GM19023 (cell line): ENCODE data around the gene BMPER.

Source experiments
- ATAC-seq: cut with Tn5 transposase; IDR thresholded peaks from one replicate; pipeline ENCODE4 v1.9.1; 2021; ENCODE audit warnings: mild to moderate bottlenecking, moderate library complexity; ENCODE audit not compliant: unreplicated experiment

BMPER gene

DNA sequence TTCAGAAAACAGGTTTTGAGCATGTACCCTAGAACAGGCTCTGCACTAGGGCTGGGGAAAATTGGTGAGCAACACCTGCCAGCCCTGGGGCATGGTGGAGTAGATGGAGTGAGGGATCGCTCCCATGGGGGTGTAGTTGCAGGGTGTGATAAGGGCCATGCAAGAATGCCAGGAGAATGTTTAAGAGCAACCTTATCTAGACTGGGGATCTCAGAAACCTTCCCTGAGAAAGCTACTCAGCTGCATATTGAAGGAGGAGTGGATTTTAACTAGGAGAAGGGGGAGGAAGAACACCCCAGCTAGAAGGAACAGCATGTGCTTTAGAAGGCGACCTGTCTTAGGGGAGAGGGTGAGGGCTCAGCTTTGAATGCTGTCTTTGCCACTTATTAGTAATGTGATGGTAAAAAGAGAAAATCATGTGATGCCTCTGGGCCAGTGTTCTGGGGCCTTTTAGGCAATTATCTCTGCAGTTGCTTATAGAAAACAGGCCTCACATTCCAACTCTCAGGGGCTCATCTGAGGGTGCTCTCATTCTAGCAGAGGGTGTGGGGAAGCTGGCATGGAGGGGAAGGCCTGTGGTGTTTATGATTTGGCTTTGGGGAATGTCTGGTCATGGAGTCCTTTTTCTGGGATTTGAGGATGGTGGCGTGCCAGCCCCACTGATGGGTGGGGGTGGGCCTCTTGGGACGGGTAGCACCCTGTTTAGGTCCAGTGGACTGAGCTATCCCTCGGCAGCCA is 225.4 kb downstream of the BMPER start:
- ATAC-seq, result no peak

DNA sequence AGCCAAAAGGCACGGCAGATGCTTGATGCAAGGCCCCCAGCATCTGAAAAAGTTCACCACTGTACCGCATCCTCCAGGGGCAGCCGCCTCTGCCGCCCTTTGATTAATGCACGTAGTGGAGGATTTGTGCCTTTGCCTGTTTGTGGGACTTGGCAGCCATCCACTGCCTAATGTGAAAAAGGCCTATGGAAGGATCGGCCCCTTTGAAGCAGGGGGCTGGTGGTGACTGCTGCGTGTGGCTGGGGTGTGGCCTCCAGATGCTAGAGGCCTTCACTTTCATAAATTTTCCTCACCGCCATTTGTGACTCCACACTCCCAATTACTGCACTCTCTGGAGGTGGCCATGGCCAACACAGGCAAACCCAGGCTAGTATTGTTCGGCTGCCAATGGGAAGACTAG is 226.0 kb downstream of the BMPER start:
- ATAC-seq, result no peak

DNA sequence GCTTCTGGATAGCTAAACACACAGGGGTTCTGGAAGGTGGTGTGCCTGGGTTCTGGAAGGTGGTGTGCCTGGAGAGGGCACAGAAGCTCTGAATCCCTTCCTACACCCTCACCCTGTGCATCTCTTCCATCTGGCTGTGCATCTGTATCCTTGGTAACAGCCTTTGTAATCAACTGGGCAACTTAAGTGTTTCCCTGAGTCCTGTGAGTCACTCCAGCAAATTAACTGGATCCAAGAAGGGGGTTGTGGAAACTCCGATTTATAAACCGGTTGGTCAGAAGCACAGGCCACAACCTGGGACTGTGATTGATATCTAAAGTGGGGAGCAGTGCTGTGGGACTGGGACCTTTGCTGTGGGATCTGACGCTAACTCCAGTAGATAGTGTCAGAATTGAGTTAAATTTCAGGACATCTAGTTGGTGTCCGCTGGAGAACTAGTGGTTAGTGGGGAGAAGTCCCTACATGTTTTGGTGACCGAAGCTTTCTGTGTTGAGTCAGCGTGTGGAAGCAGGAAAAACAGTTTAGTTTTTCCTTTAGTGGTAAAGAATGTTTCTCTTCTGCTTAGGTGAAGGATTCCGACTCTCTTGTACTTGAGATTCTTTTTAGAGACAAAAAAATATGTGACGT is 228.1 kb downstream of the BMPER start:
- no peak for ATAC-seq

DNA sequence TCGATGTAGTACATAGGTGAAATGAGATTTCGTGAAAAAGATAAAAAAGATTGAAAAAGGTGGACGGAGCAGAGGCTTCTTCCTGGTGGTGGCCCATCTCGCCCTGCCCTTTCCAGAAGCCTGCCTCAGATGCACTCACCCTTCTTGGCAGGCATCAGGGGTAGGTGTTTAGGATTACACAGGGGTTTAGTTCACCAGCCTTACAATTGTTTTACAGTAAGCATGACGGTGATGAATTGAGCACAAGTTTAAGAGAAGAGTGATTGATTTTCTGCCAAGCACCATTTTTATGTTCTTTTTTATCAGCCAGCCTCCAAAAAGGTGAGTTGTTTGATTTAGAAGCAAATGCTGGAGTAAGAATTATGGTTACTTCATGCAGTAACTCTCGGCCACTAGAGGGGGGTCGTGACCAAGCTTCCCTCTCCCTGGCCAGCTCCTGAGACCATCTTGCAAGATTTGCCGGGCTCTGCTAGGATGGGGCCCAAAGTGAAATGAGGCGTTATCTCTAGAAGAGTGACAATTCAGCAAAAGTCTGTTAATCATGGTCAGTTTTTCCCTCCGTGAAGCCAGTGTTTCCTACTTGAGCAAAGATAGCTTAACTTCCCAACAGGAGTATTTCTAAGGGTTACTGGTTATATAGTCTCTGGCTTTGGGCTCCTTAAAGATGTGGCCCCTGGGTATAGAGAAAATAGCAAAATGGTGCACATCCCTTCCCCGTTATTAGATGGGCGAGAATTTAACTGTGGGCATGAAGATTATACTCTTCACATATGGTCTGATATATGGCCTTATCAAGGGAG is 228.8 kb downstream of the BMPER start:
- ATAC-seq, result no peak

DNA sequence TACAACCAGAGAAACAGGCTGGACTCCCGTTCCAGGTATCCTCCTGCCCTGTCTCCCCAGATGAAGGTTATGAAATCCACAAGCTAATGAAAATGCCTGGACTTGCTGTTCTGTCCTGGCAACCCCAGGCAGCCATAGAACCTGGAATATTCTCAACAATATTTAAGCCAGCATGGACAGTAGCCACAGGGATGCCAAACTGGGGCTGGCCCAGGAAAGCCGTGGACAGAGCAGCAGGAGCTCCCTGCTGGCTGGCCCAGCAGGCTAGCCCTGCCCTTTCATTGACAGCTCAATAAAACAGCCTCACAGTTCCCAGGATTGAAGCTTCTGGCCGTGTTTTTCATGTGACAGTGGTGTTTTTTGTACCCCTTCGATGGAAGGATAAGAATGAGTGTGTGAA is 230.6 kb downstream of the BMPER start:
- no peak for ATAC-seq

DNA sequence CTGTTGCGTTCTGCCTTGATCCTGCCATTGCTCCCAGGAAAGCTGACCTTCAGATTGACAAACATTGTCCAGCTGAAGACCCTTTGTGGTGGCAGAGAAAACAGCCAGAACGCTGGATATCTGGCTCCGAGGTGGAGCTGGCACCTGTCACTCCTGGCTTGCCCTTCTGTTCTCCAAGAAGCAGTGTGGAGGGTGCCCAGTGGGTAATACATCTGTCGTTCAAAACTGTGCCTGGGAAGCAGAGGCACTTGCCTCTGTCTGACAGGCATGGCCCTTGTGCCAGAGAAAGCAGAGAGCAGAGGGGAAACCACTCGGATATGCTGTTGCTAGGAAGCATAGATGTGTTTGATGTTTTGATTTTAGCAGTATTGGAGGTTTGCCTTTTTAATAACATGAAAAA is 231.4 kb downstream of the BMPER start:
- no peak for ATAC-seq

DNA sequence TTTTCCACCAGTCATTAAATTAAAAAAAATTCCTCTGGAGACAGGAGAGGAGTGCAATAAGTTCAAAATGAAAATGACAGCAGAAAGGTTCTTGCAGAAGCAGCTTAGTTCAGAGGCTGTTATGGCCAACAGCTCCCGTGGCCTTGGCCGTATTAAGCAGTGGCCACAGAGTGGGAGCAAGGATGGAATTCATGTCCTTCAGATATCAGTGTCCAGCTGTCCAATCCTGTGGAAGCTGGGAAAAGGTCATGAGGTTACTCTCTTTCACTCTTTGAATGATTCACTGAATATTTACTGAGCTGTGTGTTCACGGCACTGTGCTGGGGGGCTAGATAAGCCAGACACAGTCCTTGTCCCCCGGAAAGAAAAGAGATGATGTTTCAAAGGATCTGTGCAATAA is 231.8 kb downstream of the BMPER start:
- ATAC-seq, result no peak

DNA sequence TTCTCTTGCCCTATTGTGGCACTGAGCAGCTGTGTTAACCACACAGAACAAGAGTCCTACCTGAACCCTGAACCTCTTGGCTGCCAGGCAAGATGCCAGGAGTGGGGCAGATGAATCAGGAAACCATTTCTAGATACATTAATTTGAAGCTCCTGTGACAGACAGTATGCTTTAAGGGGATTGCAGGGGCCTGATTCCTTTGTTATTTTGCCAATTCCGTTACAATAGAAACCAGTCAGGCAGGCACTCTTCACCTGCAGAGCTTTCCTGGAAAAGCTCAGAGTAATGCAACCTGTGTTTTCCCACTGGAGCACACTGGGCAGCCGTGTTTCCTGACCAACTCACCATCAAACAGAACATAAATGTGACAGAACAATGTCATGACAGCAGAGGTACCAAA is 233.1 kb downstream of the BMPER start:
- ATAC-seq, result no peak

DNA sequence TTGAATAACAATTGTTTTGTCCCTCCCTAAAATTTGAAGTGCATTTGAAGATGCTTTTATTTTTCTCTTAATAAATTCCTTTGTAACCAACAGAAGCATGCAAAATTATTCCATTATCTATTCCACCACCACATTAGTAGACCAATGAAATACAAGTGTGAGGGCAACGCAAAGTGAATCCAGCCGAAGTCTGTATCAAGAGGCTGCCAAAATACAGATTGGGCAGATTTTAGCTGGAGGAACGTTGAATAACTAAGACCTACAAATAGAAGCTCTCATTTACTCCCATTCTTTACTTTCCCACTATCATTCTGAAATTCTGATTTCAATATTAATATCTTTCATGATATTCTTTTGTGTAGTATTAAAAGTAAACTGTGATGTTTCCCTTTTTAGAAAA is 233.7 kb downstream of the BMPER start:
- no peak for ATAC-seq

DNA sequence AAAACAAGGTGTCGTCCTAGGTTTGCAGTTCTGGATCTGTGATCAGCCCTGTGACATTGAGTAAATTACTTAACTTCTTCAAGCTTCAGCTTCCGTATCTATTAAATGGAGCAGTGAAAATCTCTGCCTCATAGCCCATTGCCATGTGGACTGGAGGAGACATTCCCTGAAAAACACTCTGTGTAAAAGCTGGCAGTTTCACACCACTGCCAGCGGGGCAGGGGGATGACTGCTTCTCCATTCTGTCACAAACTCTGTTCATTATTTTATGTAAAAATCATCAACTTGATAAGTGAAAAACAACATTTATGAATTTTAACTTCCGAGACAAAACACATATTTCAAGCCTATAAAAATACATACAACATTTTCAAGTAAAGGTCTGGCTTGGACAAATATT is 234.7 kb downstream of the BMPER start:
- ATAC-seq, result no peak

DNA sequence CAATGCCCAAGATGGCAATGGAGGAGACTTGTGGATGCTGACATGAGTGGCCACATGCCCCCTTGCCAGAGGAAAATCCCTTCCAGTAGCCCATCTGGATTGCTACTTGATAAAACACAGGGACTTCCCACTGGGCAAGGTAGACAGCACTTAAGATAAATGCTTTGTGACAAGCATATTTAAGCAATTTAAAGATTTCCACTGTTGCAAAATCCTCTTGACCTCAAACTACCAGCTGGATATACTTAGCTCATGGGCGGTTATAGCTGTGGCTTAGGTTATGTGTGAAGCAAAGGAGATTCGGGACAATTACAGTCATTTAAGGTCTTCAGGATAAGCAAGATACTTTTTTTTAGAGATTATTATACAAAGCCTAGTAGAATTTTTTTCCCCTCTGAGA is 238.1 kb downstream of the BMPER start:
- no peak for ATAC-seq

DNA sequence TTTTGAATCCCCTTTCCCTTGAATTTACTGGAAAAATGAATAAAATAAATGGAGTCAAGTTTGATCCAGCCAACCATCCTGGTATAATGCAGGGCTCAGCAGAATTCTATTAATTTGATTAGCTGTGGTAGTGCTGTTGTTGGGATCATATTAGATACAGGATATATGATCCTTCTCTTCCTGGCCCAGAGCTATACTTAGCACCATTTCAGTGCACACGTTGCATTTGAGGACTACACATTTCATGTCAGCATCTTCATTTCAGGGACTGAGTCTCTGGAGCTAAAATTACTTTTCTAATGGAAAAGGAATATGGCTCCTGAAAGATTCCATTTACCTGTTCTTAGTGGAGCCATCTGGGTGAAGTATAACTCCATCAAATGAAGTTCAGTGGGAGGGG is 240.3 kb downstream of the BMPER start:
- no peak for ATAC-seq

DNA sequence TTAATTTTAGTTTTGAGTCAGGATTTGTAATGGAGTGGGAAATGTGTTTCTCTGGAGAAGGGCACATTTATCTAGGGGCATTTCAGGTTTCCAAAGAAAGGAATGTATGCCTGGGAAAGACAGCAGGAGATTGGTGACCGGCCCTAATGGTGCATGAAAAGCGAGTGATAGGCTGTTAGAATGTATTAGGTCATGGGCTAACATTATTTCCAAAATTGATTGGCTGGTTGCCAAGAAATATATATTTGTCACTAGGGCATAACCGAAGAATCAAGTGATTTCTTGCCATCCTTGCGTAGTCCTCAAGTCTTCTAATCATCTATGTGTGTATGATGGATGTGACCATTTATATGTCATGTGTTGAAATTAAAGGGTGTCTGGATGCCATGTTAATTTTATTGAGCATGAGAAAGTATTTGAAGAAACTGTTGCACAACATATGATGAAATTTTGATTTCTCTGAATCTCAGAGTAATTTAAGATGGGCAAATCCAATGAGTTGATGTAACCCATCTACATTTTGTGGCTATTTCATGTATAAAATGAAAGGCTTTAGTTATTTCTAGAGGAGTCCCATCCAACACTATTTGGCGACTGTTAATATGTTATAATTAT is 248.4 kb downstream of the BMPER start:
- ATAC-seq, result no peak

DNA sequence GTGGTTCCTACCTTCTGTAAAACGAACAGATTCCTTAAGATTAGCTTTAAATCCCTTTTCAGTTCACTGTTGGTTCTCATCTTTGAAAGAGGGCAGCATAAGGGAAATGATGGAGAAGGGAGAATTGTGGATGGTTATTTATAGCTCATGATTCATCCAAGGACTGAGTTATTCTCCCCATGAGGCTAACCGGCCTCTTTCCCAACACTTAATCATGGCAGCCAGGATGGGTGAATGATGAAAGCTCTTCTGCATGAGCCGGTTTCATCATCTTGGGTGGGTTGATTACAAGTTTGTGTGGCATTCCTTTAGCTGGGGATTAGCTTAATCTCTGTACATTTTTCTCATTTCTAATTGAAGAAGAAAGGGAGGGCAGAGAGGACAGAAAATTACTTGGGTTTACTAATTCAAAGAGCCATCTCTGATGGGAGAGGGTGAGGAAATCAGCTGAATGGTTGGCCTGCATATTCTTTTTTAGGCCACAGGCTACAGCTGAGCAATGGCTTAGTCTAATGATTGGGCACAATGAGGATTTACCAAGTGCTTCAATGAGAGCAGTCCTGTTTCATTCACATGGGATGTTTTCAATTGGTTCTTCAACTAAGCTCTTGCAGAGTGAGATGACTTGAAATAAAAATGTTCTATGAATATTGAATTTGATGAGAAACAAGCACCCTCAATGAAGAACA is 250.0 kb downstream of the BMPER start:
- ATAC-seq, result no peak

DNA sequence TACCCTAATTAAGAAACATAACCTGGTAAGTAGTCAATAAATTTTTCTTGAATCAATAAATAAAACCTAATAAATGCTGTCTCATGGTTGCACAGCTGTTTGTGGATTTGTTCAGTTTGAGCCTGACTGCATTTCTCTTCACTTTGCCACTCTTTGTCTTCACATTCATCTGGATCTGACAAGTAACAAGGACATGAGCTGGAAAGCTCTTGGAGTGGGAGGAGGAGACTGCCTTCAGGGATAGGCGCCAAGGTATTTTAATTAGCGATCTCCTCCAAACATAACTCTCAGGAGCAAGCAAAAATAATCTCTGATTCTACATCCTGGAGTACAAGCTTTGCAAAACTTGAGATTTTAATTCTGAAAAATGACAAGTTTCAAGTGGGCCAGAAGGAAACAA is 251.0 kb downstream of the BMPER start:
- ATAC-seq, result no peak

DNA sequence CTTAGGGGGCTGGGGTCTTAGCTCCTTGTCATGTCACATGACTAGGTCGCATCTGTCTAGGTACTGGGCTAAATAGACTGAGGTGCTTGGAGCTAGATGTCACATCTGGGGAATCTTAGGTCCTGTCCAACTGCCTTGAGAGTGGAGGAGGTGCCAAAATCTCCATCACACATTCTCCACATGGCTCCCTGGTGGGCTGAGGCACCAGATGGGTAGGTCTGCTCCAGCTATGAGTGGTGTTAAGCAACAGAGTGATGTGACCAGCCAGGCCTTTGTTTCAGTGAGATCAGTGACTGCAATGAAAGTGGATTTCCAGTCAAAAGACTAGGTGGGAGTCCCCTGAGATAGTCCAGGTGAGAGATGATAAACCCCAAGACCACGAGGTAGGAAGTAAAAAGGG is 251.8 kb downstream of the BMPER start:
- no peak for ATAC-seq

DNA sequence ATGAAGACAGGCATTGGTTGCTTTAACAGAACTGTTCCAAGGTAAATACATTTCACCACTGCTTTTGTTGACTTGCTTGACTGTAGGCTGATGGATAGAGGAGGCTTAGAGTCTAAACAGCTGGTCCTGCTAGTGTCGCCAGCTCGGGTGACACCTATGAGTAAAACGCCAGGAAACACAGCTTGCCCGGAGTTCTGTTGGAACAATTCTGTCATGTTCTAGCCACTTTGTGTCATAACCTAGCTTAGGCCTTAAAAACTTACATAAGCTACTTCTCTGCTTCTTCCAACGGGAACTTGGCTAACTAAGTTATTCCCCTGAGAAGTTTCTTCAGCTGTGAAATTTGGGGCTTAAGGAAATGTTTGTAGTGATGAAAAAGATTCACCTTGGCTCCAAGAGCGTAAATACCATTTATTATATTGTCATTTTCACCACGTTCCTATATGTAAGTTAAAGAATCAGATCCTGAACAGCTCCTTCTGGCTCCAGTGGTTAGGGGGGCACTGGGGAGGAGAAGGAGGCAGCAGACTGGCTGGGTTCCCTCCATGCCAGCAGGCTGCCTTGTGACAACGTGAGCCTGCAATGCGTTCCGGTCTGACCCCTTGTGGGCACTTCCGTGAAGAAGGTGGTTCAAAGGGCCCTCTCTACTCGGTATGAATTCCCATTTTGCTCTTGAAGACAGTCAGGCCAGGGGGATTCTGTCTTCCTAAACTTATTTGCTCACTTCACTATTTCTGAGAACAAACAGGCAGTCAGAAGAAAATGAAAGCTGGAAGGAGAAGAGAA is 253.2 kb downstream of the BMPER start:
- ATAC-seq, result no peak

DNA sequence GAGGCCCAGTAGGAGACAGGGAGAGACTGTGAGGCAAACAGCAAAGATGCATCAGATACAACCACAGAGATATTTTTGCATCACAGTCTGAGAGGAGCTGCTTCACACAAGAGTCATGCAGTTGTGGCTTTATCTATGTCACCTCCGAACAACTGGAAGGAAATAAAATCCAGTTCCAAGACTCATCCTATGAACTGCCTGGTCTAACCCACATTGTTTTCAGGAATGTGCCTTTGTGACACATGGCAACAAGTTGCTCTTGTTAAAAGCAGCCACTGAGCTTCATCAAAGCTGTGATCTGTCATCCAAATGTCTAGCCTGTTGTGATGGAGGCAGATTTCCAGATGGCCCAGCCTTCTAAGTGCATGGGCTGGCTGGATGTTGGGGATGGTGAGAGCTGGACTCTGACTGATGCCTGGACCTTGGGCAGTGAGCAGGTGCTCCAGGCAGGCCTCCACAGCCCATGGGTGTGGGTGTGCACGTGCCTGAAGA is 255.0 kb downstream of the BMPER start:
- ATAC-seq, result no peak

DNA sequence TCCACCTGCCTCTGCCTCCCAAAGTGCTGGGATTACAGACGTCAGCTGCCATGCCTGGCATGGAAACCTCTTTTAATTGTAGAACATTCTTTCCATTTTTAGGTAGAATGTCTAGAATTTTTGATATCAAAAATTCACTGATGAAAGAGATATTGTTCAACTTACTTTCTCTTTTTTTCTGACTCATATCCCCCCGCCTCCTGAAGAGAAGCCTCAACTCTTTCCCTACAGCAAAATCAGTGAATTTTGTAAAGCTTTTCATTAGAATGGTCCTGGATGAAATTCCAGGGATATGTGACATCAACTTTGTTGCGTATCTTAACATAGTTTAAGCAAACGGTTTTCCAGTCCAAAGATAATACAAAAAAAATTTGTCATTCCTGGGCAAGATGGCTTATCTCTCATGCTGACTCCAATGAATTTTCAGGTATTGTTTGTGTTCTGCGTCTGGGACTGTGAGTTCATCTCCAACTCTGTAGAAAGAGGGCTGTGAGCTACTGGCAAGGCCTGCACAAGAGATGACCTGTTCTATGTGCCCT is 256.8 kb downstream of the BMPER start:
- ATAC-seq, result no peak

DNA sequence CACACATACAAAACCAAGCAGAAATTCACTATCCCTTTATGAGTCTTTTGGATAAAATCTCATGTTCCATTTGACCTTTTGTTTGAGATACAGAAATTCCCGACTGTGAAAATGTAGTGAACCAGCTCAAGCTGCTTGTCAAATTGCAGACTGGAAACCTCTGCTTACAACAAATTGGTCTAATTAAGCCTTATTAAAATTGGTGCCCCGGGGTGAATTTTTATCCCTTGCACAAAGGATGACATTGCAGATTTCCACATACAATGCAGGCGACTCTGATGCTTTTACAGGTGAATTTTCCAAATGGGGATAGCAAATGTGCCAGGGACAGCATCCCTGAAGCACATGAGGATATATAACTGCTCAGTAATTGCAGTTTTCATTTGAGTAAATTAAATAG is 257.3 kb downstream of the BMPER start:
- ATAC-seq, result no peak
